GM12875 (cell line): ENCODE data around the gene SRP9.

Experiments used
- H3K4me3 ChIP-seq: one replicate; pipeline ENCODE4 v1.5.1; 2011; ENCODE audit warnings: low read depth, low read length, control low read depth
- TF ChIP-seq, protein P1 (sequence below): IDR thresholded peaks from 2 replicates; pipeline ENCODE4 v1.5.1; 2011; ENCODE audit warnings: low read depth, mild to moderate bottlenecking, control low read depth, inconsistent platforms, low read length, moderate library complexity, borderline replicate concordance; ENCODE audit not compliant: insufficient read depth

The SRP9 gene

DNA sequence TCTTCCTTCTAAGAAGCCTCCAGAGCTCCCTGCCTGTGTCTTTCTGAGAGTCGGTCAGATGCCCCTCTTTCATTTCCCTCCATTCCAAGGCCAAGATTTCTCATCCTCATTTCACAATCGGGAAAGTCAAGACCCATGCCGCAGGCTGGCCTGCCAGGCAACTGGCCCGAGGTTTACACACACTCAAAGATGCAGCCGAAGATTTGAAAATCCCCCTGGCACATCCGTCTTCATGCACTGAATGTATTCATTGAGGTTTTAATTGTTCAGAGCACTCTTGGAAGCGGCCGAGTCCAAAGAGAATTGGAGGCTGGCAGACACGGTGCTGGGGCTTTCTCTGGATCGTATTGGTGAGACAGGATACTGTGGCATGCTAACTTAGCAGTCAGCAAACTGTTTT is 29.1 kb upstream of the SRP9 start:
- TF ChIP-seq, protein P1, sequence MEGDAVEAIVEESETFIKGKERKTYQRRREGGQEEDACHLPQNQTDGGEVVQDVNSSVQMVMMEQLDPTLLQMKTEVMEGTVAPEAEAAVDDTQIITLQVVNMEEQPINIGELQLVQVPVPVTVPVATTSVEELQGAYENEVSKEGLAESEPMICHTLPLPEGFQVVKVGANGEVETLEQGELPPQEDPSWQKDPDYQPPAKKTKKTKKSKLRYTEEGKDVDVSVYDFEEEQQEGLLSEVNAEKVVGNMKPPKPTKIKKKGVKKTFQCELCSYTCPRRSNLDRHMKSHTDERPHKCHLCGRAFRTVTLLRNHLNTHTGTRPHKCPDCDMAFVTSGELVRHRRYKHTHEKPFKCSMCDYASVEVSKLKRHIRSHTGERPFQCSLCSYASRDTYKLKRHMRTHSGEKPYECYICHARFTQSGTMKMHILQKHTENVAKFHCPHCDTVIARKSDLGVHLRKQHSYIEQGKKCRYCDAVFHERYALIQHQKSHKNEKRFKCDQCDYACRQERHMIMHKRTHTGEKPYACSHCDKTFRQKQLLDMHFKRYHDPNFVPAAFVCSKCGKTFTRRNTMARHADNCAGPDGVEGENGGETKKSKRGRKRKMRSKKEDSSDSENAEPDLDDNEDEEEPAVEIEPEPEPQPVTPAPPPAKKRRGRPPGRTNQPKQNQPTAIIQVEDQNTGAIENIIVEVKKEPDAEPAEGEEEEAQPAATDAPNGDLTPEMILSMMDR: no peak

DNA sequence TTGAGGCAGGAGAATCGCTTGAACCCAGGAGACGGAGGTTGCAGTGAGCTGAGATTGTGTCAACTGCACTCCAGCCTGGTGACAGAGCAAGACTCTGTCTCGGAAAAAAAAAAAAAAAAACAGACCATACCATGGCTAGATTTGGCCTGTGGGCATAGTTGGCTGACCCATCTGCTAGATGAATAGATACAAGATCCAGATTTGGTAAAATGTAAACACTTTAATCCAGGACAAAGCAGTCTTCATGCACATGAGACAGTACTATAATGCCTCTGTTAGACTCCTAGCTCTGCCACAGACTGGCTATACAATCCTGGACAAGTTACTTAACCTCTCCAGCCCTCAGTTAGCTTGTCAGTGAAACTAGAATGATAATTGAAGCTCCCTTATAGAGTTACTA is 27.9 kb upstream of the SRP9 start:
- TF ChIP-seq, protein P1: no peak
- no peak overlapping the region for H3K4me3 ChIP-seq

More for the DNA sequence above, 29.1 kb upstream of the SRP9 start:
- H3K4me3 ChIP-seq: no peak overlapping the region

DNA sequence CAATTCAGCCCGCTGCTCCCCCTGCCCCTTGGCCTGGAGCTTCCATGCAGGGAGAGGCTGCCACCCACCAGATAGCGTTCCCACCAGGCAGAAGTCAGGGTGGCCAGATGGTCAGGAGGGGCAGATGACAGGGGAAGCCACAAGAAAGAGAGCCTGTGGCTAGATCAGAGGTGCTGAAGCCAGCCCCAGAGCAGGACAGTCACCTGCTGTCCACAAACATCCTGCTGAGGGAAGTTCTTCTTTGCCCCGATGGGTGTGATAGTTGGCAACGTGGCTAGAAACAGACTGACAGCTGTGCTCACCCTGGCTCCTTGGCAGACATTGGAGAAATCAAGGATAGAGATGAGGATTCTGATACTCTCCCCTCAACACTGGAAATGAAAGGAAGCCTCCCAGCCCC is 27.2 kb upstream of the SRP9 start:
- TF ChIP-seq, protein P1: no peak

DNA sequence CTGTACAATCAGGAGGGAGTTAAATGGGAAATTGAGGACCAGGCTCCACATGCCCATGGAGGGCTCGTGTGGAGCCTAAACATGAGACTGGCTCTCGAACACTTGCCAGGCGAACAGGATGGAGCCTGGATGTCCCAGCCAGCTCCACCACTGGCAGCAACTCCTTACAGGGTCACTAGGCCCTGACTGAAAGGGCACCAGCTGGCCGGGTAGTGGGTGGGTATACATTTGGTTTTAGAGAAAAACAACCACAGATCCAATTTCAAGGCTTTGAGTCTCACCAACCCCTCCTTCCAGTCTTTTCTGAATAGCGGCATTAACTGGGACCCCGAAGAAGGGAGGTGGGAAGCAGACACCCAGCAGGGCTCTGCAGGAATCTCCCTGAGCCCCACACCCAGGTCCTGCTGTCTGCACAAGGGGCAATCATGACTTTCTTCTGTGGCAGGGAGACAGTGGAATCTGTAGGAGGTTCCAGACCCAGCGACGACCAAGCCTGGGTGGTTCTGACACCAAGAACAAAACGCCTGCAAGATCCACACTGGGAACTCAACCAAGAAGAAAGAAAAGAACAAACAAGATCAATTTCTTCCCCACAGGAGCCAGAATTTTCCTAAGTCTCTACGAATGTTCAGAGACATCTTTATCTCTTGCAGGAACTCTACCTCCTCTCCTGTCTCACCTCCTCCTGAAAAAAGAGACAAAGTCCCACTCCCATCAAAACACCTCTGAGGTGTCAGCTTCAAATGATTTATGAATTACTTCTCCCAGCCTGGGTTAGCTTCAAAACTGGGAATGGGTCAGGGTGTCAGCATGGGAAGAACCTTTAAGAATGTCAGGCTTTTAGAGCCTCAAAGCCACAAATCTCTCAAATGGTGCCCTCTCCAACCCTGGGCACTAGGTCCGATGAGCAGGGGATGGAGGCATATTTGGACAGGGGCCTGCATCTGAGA is 26.5 kb upstream of the SRP9 start:
- TF ChIP-seq, protein P1: no peak
- no peak overlapping the region for H3K4me3 ChIP-seq

More for the DNA sequence above, 27.2 kb upstream of the SRP9 start:
- no peak overlapping the region for H3K4me3 ChIP-seq

DNA sequence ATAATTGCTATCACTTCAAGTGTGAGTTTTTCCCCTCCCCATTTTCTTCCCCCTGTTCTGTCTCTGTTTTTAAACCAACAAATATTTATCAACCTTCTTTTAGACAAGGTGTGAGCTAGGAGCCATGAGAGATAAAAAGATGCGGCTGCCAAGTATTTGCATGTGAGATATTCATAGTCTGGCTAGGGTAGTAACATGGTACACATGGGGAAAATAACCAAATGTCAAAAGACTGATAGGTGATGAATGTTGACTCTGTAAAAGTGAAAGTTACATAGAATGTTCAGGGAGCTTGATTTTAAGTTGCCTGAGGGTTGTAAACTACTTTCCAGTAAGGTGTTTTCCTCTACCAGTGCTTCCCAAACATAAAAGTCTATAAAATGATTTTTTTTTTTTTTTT is 25.4 kb upstream of the SRP9 start:
- TF ChIP-seq, protein P1: no peak
- no peak overlapping the region for H3K4me3 ChIP-seq

DNA sequence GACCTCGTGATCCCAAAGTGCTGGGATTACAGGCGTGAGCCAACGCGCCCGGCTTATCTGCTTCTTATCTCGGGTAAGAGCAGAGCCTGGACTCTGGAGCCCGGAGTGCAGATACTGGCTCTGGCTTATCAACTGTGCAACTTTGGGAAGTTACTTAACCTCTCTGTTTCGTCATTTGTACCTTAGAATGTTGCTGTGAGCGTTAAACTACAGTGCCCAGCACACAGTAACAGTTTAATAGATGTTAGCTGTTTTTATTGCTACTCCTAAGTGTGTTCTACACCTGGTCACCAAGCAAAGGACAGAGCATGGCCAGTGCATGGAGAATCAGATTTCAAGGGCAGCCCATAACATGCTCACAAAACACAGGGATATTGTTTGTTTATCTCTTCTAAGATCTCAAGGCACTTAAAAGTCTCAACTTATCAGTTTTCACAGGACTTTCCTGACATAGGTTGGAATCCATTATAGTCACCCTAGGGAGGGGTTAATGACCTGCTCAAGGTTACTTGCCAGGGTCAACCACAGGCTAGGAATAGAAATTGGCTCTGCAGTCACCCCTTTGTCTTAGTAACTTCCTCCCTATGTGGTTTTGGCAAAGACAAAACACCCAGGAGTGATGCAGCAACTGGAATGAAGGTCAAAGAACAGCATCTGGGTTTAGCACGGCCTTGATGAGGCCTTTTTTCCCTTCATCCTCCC is 22.5 kb upstream of the SRP9 start:
- no peak overlapping the region for H3K4me3 ChIP-seq
- TF ChIP-seq, protein P1: no peak

DNA sequence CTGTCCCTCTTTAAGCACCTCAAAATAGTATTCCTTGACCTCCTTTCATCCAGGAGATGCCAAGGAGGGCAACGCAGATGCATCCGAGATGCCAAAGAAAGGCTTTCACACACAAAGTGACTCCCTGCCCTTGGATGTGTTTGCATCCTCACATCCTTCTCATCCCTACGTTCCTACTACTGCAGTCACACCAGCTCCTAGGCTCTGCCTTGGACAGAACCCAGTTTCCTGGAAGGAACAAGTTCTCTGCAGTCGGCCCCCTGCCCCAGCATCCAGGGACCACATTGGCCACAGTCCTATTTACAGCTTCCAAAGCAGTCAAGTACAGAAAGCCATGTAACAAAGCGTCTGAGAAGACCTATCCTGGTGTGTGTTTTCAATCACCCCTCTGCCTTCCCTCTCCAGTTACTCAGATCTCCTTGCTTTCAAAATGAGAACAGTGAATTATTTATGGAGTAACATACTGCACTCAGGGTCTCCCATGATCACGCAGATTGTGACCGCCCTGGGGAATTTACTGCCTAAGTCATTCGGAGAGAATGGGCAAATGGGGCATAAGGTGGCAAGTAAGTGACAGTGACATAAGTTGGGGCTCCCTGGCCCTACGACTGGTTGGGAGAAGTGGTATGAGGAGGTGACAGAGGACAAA is 21.8 kb upstream of the SRP9 start:
- TF ChIP-seq, protein P1: no peak
- no peak overlapping the region for H3K4me3 ChIP-seq
